GM21515 (cell line): Measurements from ENCODE around the gene HOXB6.

ENCODE experiments used
- ATAC-seq: cut with Tn5 transposase; IDR thresholded peaks from one replicate; pipeline ENCODE4 v1.9.1; 2021; ENCODE audit not compliant: unreplicated experiment

HOXB6 gene

GRCh38 chr17:48634493-48635208 lies 29.9 kb upstream of the HOXB6 start:
- no peak for ATAC-seq

- no peak for ATAC-seq
Observed at GRCh38 chr17:48633266-48633677, 28.5 kb upstream of the HOXB6 start.

DNA sequence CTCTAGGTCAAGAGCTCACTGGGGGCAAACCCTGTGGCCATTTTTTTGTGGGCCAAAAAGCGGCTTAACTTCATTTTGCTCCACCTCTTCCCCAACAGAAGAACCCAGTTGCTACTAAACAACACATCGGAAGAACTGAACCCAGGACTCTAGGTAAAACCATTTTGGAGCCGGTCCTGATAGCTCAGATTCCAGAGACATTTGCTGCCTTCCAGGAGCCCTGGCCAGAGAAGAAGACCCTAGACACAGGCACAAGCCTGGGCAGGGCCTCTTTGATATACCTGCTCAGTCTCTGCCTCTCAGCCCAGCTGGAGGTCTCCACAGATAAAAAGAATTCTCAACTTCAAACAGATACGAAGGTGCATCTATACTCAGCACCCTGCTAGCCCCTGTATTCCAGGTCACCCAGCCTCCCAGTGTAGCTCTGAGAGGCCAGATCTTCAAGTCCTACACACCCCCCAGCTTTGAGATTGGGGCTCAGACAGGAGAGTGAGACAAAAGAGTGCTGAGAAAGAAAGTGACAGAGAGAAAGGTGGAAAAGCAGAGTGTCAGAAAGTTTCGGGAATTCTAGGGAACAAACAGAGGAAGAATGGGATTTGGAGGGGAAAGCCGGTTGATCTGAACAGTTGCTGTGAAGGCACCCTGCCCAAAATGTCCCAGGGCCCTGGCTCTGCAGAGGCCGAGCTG lies 27.9 kb upstream of the HOXB6 start:
- no peak for ATAC-seq

- no peak for ATAC-seq
Observed at GRCh38 chr17:48631693-48632578, 27.1 kb upstream of the HOXB6 start.

- ATAC-seq, result no peak
Observed at GRCh38 chr17:48630925-48631692, 26.3 kb upstream of the HOXB6 start.

DNA sequence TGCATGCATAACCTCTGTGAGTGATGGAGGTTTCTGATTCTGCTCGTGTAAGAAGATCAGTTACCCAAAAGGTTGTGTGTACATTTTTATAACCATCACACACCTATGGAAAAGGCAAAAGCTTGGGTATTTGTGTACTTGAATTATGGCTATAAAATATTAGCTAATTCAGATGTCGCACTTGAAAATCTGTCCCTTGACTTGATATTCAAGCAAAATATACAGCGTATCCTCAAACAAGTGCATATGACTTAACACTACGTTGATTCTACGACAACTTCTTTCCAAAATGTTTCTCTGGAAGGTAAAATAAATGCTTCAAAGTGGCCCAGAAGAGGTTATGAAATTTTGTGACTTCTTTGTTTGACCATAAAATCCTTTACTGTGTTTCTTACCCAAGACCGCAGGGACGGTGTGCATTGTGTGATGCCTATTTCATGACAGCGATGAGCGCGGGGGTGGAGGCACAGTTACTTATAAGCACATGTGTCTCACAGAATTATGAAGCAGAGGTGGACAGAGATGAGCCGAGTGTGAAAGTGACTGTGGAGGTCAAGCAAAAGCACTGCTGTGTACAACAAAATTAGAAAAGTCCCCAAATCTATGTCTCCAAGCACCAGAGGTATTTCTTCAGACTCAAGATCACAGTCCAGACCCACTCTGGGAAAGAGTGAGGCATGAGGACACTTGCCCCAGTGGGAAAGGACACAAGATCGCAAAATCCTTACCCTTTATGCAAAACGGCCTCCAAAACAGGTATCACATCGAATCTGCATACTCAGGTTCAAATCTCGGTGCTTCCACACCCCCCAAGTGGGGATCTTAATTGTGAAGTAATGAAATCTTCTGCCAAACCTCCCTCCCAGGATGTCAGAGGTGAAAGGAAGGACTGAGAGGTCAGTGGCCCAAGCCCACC lies 25.5 kb upstream of the HOXB6 start:
- ATAC-seq, result no peak

GRCh38 chr17:48629411-48629759 lies 24.6 kb upstream of the HOXB6 start:
- ATAC-seq, result no peak

DNA sequence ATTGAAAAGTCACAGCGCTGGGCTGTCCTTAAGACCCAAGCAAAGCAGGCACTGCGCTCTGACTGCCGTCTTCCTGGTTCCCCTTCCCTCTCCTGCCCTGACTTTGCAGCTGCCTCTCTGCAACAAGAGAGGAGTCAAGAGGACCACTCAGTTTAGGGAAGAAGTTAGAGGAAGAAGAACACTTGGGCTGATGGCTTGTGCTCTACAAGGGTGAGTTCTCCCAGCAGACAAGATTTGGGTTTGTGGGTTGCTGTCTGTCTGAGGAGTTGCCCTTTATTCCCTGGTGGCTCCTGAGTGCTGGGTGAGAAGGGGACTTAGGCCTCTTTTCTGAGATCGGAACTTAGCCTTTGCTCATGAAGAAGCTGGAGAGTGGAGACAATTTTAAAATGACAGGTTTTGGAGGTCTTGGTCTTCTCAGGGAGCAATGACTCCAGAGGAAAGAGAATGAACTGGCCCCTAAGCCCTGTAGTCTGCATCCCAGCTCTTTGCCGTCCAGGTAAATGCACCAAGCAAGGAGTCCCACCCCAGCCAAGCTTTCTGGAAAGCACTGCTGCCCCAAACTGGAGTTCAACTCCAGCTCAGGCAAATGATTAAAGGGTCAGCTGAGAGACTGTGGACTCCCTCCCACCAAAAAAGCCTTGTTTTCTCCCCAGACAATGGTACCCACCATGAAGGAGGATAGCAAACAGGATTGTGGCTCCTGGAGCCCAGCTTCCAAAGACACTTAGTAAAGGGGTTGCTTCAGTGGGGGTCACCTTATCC lies 24.0 kb upstream of the HOXB6 start:
- no peak for ATAC-seq

DNA sequence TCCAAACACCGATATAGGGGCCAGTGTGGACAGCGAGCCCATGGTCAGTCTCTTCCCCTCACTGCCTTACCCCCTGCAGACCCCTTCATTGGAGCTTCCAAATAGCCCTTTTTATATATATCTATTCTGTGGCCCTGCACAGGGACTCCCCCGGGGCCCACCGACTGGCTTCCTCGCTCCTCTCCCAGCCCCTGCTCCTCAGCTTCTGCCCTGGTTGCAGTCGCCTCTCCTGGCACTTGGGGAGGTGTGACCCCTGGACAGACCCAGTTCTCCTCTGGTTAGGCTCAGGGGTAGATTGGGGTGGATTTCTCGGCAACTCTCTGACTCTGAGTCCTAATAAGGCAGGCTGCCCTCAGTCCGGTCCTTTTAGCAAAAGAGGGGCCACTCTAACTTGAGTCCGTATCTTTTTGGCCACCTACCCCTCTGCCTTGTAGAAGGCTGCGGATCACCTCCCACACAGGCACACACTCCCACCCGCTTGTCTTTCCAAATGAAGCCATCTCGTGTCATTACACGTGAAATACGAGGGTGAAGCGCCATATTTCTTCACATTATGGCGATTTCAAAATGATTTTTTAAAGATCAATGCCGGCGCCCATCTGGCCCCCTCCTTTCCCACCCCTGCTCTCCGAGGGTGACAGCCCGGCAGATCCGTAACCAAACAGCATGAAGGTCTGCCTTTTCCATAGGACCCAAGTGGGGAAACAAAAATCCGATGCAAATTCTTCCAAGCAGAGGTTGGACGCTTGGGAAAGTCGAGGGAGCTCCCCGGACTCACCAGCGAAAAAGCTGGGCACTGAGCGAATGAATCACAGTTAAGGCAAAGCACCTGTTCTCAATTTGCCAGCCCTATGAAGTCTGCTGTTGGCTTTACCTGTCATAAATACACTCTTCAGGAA lies 23.1 kb upstream of the HOXB6 start:
- ATAC-seq, result no peak

DNA sequence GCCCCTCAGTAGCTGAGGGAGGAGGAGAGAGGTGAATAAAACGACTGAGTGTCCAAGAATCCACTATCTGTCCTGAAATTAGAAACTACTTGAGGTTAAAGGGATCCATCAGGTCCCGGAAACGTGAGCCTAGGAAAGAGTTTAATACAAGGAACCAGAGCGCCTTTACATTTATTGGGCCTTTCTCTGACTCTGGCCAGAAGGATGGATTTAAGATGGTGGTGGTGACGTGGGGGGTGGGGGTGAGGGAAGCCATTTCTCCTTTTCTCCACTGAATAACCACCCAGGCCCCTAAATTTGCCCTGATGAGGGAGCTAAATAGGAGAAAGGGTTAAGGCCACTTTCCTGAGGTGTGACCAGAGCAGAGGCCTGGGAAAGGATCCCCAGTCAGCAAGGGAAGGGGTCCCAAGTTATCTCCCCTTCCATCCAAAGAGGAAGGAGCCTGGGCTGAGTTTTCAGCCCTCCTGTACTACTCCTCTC lies 22.4 kb upstream of the HOXB6 start:
- no peak for ATAC-seq

GRCh38 chr17:48626245-48627117 lies 21.7 kb upstream of the HOXB6 start, which contains the start of gene HOXB9:
TSS of gene HOXB9 (minus strand) at chr17:48626358. CDS start at chr17:48626269, 89 bp downstream.
- no peak for ATAC-seq

GRCh38 chr17:48625495-48626244 lies 20.9 kb upstream of the HOXB6 start:
- no peak for ATAC-seq

DNA sequence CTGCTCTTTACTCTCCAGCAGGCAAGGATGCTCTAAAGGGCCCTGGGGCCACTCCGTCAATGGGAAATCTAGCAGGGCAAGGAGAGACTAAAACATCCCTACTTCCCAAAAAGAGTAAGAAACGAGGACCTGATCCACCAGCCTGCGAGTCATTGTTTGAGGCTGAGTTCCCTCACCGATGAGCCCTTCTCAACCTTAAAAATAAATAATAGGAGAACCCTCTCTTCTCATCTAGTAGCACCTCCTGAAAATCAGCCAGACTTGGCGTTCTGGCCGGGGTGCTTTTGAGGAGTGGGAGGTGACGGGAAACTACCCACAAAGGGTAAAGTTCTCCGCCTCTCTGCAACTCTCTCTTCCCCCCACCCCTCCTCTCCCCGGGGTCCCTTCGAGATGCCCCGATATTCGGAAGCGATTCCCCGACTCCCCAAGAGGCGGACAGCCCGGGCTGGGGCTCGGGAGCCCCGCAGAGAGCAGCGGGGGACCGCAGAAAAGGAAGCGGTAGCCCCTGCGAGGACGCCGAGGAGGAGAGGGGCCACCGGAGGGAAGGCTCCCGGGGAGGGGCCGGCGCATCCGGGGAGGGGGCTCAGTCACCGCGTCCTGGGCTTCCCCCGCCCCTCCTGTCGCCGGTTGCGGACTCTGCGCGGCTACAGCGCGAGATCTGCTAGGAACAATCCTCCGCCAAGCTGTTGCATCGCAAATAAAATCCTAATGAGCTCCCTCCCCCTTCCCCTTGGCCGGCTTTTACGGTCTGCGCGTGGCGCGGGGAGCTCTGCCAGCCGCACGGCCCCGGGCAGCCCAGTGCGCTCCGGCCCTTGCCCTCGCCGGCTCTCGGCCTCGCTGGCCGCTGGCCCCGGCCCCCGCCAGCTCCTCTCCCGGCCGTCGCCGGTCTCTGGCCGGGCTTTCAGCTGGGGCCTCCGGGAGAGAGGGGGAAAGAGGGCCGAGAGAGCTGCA lies 20.0 kb upstream of the HOXB6 start:
- no peak for ATAC-seq

GRCh38 chr17:48624118-48624517 lies 19.3 kb upstream of the HOXB6 start:
- no peak for ATAC-seq

DNA sequence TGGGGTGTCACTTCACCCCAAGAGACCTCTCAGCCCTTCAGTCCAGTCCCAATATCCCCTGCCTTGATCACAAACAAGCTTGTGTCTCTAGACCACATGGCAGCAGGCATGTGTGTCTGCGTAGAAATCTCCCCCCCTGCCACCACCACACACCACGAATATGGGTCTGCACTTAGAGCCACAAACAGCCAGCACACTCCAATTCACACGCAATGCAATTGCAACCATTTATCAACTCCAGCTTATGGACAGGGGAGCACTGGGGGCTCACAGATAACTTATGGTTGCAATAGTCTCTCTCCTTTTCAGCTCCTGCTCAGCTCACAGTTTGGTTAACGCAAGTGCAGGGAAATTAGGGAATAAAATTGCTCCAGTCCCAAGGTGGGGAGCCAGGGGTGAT lies 18.8 kb upstream of the HOXB6 start:
- ATAC-seq, result no peak
